Memory B cell (primary cell): ENCODE data around the gene HSPA4L.

ENCODE experiments used
- ATAC-seq: fragments of 150-1000 bp; cut with Tn5 transposase; 2 replicates; pipeline ENCODE4 v1.10.0; 2021; ENCODE audit warnings: low read depth, mild to moderate bottlenecking, moderate library complexity
- DNase-seq, 2 donors: peaks; one replicate each; pipeline ENCODE4 v3.0.0; 2022; ENCODE audit warnings: low spot score in 2 of 2
- H3K27ac Mint-ChIP-seq: one replicate; pipeline ENCODE4 v1.8.0; 2022; ENCODE audit warnings: mild to moderate bottlenecking, moderate library complexity, mixed read lengths
- H3K27me3 Mint-ChIP-seq: one replicate; pipeline ENCODE4 v1.8.0; 2022; ENCODE audit warnings: mixed read lengths
- H3K36me3 Mint-ChIP-seq: one replicate; pipeline ENCODE4 v1.8.0; 2022; ENCODE audit warnings: mild to moderate bottlenecking, mixed read lengths
- H3K4me1 Mint-ChIP-seq: one replicate; pipeline ENCODE4 v1.8.0; 2022; ENCODE audit warnings: mixed read lengths
- H3K4me3 Mint-ChIP-seq: one replicate; pipeline ENCODE4 v1.8.0; 2022; ENCODE audit warnings: mild to moderate bottlenecking, moderate library complexity, mixed read lengths
- H3K9me3 Mint-ChIP-seq: one replicate; pipeline ENCODE4 v1.8.0; 2022; ENCODE audit warnings: mixed read lengths

HSPA4L gene

DNA sequence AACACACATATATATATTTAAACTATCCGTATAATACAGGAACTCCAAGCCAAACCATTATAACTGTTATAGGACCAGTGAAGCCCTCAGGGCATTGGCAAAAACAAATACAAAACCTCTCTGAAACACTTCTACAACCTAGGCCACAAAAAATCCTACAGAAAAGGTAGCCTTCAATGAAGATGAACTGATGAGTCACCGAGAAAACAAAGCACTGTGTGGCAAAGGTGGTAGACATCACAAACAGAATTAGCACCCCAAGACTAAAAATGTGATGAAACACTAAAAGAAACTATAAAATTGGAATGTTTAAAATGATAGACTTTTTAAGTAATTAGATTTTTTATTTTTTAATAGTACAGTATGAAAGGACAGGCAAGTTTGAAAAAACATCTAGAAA lies 5.5 kb upstream of the HSPA4L start:
- ATAC-seq = no peak
- Mint-ChIP-seq H3K36me3 (peaks cover 2% of the 10 kb centered on the region), H3K27me3 (peaks cover 14% of the 10 kb centered on the region), H3K9me3 (no peaks in the 10 kb centered on the region), H3K27ac (no peak overlapping the region), H3K4me1 (peaks cover 5% of the 10 kb centered on the region), H3K4me3 (no peak overlapping the region)
- DNase-seq = no peak

DNA sequence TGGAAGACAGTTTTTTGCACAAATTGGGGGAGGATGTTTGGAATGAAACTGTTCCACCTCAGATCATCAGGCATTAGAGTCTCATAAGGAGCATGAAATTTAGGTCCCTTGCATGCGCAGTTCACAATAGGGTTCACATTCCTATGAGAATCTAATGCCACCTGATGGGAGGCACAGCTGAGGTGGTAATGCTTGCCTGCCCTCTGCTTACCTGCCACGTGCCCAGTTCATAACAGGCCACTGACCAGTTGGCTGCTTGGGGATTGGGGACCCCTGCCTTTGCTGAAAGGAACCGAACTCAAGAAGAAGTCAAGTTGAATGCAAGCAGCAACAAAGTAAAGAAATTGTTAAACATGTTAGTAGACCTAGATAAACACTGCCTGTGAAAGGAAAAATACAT lies 4.6 kb upstream of the HSPA4L start:
- no peak overlapping the region for H3K27ac Mint-ChIP-seq
- H3K4me1 Mint-ChIP-seq = peaks cover 7% of the 10 kb centered on the region
- no peak overlapping the region for H3K4me3 Mint-ChIP-seq
- peaks cover 14% of the 10 kb centered on the region for H3K27me3 Mint-ChIP-seq
- no peak for DNase-seq
- H3K9me3 Mint-ChIP-seq = no peaks in the 10 kb centered on the region
- peaks cover 2% of the 10 kb centered on the region for H3K36me3 Mint-ChIP-seq
- no peak for ATAC-seq

DNA sequence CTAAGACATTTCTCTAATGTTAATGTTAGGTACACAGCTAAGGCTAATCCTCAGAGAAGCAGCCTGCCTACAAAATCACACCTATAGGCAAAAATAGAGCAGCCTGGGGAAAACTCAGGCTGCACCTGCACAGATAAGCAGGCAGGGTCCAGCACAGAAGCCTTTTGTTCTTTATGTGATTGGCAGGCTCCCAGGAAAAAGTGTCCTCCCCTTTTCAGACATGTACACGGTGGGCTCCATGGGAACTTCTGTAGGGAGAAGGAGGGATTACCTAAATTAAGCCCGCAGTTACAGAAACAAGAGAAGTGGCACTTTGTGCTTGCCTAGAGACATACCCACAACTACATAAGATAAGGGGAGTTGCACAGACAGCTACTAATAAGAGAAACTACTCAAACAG lies 4.0 kb upstream of the HSPA4L start:
- Mint-ChIP-seq H3K27me3 (peaks cover 15% of the 10 kb centered on the region), H3K4me1 (peaks cover 10% of the 10 kb centered on the region), H3K9me3 (no peaks in the 10 kb centered on the region), H3K27ac (no peak overlapping the region), H3K36me3 (peaks cover 2% of the 10 kb centered on the region), H3K4me3 (no peak overlapping the region)
- ATAC-seq (no peak), DNase-seq (no peak)

- H3K36me3 Mint-ChIP-seq = peaks cover 2% of the 10 kb centered on the region
- no peak for DNase-seq
- no peaks in the 10 kb centered on the region for H3K9me3 Mint-ChIP-seq
- peaks cover 10% of the 10 kb centered on the region for H3K4me1 Mint-ChIP-seq
- H3K27me3 Mint-ChIP-seq = peaks cover 17% of the 10 kb centered on the region
- no peak overlapping the region for H3K27ac Mint-ChIP-seq
- ATAC-seq = no peak
- H3K4me3 Mint-ChIP-seq = no peak overlapping the region
These were observed 1.5 kb upstream of the HSPA4L start for GRCh38 chr4:127780598-127780997.

DNA sequence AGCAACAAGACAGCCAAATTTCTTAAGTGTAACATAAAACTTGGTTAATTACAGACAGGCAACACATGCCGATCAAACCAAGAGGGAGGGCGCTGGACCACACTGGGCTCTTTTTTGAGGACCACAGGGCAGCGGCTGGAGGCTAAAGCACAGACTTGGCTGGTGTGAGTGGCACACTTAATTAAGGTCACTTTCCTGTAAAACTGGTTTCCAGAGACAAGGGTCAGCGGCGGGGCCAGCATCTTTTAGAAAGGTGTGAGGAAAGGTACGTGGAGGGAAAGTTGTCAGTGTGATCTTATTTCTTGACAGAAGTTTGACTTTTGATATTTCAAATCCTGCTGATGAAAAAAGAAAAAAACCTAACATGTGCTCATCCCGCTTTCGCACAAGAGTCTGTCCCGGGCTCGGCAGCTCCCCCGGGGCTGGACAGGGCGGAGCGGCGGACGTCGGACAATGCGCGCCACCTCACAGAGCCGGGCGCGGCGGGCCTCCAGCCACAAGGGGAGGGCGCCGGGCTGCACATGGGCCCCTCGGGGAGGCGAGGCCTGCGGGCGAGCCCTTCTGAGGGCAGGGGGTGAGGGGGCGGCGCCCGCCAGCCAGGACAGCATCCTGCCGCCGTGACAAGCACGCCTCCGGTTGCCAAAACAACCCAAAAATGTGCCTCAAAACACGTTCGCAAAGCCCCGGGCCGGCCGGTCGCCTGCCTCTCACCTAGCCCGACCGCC lies 660 bp upstream of the HSPA4L start:
- peak overlapping the region; percentile 92 for H3K4me3 Mint-ChIP-seq
- no peaks in the 10 kb centered on the region for H3K9me3 Mint-ChIP-seq
- peak; percentile 23 for ATAC-seq
- no peak overlapping the region for H3K27ac Mint-ChIP-seq
- peaks cover 10% of the 10 kb centered on the region for H3K4me1 Mint-ChIP-seq
- H3K36me3 Mint-ChIP-seq = peaks cover 2% of the 10 kb centered on the region
- DNase-seq = peak; percentile 5 to 31
- peaks cover 17% of the 10 kb centered on the region for H3K27me3 Mint-ChIP-seq

- peak overlapping the region; percentile 92 for H3K4me3 Mint-ChIP-seq
- H3K27me3 Mint-ChIP-seq = peaks cover 15% of the 10 kb centered on the region
- no peak overlapping the region for H3K27ac Mint-ChIP-seq
- no peaks in the 10 kb centered on the region for H3K9me3 Mint-ChIP-seq
- H3K4me1 Mint-ChIP-seq = peaks cover 10% of the 10 kb centered on the region
- no peak for DNase-seq
- no peak for ATAC-seq
- peaks cover 2% of the 10 kb centered on the region for H3K36me3 Mint-ChIP-seq
These were observed 172 bp upstream of the HSPA4L start for GRCh38 chr4:127782025-127782274.

DNA sequence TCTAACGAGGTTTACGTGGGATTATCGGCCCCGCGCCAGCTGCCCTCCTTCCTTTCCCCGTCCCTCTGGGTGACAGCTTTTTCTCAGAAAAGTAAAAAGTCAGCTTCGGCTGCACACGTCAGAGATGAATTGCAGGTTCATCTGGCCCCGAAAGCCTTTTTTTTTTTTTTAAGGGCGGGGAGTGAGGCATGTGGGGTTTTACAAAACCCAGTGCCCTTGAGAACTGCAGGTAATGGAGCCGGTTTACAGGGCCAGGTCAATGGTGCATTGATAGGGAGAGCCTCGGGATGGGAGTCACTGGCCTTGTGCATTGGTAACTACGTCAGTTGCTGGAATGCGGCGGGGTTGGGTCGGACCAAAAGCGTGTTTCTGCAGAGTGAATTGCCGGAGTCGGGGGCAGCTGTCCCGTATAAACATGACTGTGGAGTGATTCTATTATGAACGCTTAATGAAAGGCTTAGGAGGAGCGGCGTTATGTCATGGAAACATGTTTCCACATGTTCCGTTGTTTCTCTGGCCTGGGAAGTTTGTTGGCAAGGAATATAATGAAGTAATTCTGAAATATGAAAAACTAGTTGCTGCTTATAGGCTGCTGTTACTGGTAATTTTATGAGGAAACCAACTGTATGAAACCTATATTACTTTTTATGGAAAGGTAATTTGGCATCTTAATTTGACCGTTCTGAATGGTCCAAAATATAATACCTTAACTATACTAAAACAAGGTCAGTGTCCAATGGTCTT lies 1.1 kb downstream of the HSPA4L start:
- Mint-ChIP-seq H3K27ac (peak overlapping the region; percentile 52), H3K9me3 (no peaks in the 10 kb centered on the region), H3K4me3 (peak overlapping the region; percentile 92), H3K36me3 (peaks cover 2% of the 10 kb centered on the region), H3K27me3 (peaks cover 15% of the 10 kb centered on the region), H3K4me1 (peaks cover 10% of the 10 kb centered on the region)
- DNase-seq (no peak), ATAC-seq (peak; percentile 29)

DNA sequence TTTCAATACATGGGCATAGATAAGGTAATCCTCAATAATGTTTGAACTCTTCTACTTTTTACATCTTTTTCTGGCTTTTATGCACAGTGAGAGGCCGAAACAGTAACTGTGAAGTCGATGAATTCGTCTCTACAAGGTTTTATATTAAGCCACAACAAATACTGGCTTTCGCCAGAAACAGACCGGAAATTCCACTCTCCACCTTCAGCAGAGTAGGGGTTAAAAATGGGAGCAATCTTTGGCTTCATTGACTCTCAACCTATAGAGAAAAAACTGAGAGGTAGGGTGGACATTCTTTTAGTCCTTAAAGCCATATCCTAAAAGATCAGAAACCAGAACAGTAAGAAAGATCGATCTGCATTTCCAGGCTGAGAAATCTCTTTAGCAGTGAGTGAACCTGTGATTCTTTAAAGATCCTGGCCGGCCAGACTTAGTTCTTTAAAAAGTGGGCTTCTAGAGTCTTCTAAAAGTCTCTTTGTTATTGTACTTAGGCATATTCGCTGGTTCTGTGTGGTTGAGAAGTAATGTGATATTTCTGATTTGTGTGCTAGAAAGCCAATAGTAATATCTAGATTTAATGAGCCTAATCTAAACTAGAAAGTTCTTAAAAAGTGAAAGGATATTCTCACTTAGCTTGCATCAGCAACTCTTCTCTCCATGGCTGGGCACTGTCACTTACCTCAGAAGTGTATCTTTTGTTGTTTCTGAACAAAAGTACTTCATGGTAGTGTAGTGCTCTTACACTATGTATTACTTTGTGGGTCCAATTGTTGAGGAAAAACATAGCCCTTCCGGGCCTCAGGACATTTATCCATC lies 2.0 kb downstream of the HSPA4L start:
- H3K27ac Mint-ChIP-seq = no peak overlapping the region
- peaks cover 10% of the 10 kb centered on the region for H3K4me1 Mint-ChIP-seq
- no peak overlapping the region for H3K4me3 Mint-ChIP-seq
- H3K9me3 Mint-ChIP-seq = no peaks in the 10 kb centered on the region
- DNase-seq (no peak), ATAC-seq (no peak)
- H3K27me3 Mint-ChIP-seq = peaks cover 16% of the 10 kb centered on the region
- peaks cover 2% of the 10 kb centered on the region for H3K36me3 Mint-ChIP-seq

DNA sequence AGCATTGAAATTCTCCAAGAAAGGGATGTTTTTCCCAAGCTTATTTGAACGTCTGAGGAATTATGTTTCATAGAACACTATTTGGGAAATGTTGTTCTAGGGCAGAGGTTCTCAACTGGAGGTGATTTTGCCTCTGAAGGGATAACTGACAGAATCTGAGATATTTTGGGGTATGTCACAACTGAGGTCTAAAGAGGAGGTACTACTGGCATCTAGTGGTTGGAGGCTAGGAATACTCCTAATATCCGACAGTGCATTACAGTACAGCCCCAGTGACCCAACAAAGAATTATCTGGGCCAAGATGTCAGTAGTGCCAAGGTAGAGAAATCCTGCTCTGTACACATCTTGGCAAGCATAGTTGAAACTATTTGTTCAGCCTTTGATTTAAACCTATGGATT lies 6.4 kb downstream of the HSPA4L start:
- Mint-ChIP-seq H3K27ac (no peak overlapping the region), H3K36me3 (no peaks in the 10 kb centered on the region), H3K27me3 (peaks cover 10% of the 10 kb centered on the region), H3K9me3 (no peaks in the 10 kb centered on the region), H3K4me1 (no peaks in the 10 kb centered on the region), H3K4me3 (no peak overlapping the region)
- DNase-seq (no peak), ATAC-seq (peak; percentile 37)

DNA sequence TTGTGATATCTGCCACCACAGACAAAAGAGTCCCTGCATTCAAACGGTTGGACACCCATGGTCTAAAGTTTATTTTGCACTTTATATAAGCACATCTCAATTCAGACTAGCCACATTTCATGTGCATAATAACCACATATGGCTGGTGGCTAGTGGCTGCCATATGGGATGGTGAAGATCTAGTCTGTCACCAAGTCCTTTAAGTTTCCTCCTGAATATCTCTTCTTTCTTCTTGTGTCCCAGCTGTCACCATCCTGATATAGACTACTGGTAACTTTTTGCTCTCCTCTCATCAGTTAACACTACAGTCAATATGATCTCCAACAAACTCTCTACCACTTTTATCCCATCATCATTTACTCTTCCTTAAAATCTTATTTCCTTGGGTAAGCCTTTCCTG lies 9.3 kb downstream of the HSPA4L start:
- ATAC-seq (no peak), DNase-seq (no peak)
- Mint-ChIP-seq H3K9me3 (no peaks in the 10 kb centered on the region), H3K27ac (no peak overlapping the region), H3K4me3 (no peak overlapping the region), H3K4me1 (no peaks in the 10 kb centered on the region), H3K36me3 (no peaks in the 10 kb centered on the region), H3K27me3 (peaks cover 12% of the 10 kb centered on the region)

DNA sequence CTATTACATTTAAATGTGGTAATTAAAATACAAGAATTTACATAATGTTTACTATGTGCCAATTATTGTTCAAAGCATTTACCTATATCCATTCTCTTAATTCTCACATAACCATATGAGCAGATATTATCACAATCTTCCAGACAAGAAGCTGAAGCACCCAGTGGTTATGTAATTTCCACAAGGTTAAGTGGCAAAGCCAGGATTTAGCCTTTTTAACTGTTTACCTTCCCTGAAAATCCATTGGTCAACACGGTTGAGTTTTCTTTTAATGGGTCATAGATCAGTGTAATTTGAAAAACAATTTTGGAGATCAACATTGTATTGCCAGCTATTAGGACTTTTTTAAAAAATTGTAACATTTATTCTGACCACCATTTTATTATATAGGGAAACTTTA lies 11.4 kb downstream of the HSPA4L start:
- H3K4me1 Mint-ChIP-seq = no peaks in the 10 kb centered on the region
- H3K27ac Mint-ChIP-seq = no peak overlapping the region
- no peak for DNase-seq
- peaks cover 2% of the 10 kb centered on the region for H3K9me3 Mint-ChIP-seq
- no peaks in the 10 kb centered on the region for H3K36me3 Mint-ChIP-seq
- peaks cover 13% of the 10 kb centered on the region for H3K27me3 Mint-ChIP-seq
- H3K4me3 Mint-ChIP-seq = no peak overlapping the region
- ATAC-seq = no peak

- Mint-ChIP-seq H3K9me3 (peaks cover 2% of the 10 kb centered on the region), H3K27me3 (peaks cover 5% of the 10 kb centered on the region), H3K4me3 (no peak overlapping the region), H3K4me1 (no peaks in the 10 kb centered on the region), H3K36me3 (no peaks in the 10 kb centered on the region), H3K27ac (no peak overlapping the region)
- DNase-seq = no peak
- ATAC-seq = no peak
These were observed 17.6 kb downstream of the HSPA4L start for GRCh38 chr4:127799711-127800110.

DNA sequence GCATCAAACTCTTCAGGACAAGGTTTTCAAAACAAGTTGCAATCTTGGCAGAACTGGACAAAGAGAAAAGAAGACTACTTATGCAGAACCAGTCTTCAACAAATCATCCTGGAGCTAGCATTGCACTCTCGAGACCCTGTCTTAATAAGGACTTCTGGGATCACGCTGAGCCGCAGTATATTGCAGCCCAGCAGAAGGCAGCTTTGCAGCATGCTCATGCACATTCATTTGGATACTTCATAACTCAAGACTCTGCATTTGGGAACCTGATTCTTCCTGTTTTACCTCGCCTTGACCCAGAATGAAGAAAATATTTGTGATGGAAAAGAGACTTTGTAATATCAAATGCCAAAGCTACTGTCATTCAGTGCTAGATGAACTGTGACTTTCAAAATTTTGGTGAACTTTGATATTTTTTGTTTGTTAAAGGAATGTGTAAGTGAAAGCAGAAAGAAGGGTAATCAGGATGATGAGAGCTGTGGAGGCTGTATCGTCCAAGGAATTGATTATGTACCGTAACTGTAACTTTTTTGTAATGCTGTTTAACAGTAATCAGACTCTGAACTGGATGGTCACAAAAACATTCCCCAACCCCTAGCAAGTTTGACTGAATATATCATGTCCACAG lies 27.2 kb downstream of the HSPA4L start:
- H3K36me3 Mint-ChIP-seq = no peaks in the 10 kb centered on the region
- no peaks in the 10 kb centered on the region for H3K4me1 Mint-ChIP-seq
- H3K9me3 Mint-ChIP-seq = no peaks in the 10 kb centered on the region
- H3K27me3 Mint-ChIP-seq = no peaks in the 10 kb centered on the region
- no peak for DNase-seq
- no peak overlapping the region for H3K27ac Mint-ChIP-seq
- no peak for ATAC-seq
- no peak overlapping the region for H3K4me3 Mint-ChIP-seq

DNA sequence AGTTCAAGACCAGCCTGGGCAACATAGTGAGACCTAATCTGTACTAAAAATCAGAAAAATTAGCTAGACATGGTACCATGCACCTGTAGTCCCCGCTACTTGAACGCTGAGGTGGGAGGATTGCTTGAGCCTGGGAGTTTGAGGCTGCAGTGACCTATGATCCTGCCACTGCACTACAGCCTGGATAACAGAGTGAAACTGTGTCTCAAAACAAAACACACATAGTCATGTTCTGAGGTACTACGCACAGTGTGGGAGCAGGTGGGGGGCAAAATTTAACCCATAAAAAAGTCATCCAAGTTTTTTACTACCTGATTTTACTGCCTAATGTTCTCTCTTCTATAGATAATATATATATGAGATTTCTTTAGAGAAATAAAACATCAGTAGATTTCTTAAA lies 28.4 kb downstream of the HSPA4L start:
- H3K27me3 Mint-ChIP-seq = peaks cover under 1% of the 10 kb centered on the region
- ATAC-seq = no peak

More for the DNA sequence above, 28.4 kb downstream of the HSPA4L start:
- Mint-ChIP-seq H3K27ac (no peak overlapping the region), H3K4me1 (no peaks in the 10 kb centered on the region), H3K9me3 (no peaks in the 10 kb centered on the region), H3K36me3 (no peaks in the 10 kb centered on the region), H3K4me3 (no peak overlapping the region)
- no peak for DNase-seq
